HL-60 (cell line): ENCODE data around the gene DDX25.

Experiments
- DNase-seq, 2 experiments: peaks; one replicate each; pipeline ENCODE4 v3.0.0-alpha.2; 2010 to 2020; ENCODE audit warnings: low read depth in 1 of 2, low spot score in 1 of 2
- H3K27ac ChIP-seq: fragments of 250-450 bp; sonication (Bioruptor Pico); replicated peaks from 2 replicates; pipeline ENCODE4 v1.5.1; 2020; ENCODE audit warnings: mild to moderate bottlenecking, moderate library complexity
- H3K27me3 ChIP-seq: fragments of 250-450 bp; sonication (Bioruptor Pico); 2 replicates; pipeline ENCODE4 v1.5.1; 2021; ENCODE audit warnings: mild to moderate bottlenecking, moderate library complexity; ENCODE audit not compliant: insufficient read depth, poor library complexity, severe bottlenecking
- H3K4me3 ChIP-seq: replicated peaks from 2 replicates; pipeline ENCODE4 v1.5.1; 2011; ENCODE audit warnings: mild to moderate bottlenecking, control low read depth, low read length; ENCODE audit not compliant: insufficient read depth
- CTCF ChIP-seq: IDR thresholded peaks from one replicate; pipeline ENCODE4 v1.5.1; 2011; ENCODE audit warnings: low read length, control low read depth, inconsistent platforms; ENCODE audit not compliant: insufficient read depth
- GABPA ChIP-seq: IDR thresholded peaks from 2 replicates; pipeline ENCODE4 v1.6.1; 2012; ENCODE audit warnings: low read depth
- POLR2AphosphoS5 ChIP-seq: IDR thresholded peaks from 2 replicates; pipeline ENCODE4 v1.6.1; 2012; ENCODE audit warnings: low read depth
- SPI1 ChIP-seq: IDR thresholded peaks from 2 replicates; pipeline ENCODE4 v1.6.1; 2012; ENCODE audit warnings: low read depth, mild to moderate bottlenecking, borderline replicate concordance
- TF ChIP-seq, protein P1 (sequence below): IDR thresholded peaks from 2 replicates; pipeline ENCODE4 v1.6.1; 2012; ENCODE audit warnings: low read depth; ENCODE audit not compliant: insufficient replicate concordance

Gene DDX25

DNA sequence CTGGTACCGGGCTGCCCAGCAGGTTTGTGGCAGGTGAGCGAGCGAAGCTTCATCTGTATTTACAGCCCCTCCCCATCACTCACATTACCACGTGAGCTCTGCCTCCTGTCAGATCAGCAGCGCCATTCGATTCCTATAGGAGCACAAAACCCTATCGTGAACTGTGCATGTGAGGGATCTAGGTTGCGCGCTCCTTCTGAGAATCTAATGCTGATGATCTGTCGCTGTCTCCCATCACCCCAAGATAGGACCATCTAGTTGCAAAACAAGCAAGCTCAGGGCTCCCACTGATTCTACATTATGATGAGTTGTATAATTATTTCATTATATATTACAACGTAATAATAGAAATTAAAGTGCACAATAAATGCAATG is 25.8 kb downstream of the DDX25 start:
- no peak overlapping the region for H3K27ac ChIP-seq
- no peak for TF ChIP-seq SPI1
- DNase-seq, result no peak
- H3K27me3 ChIP-seq, result peaks cover 2% of the 10 kb centered on the region
- H3K4me3 ChIP-seq, result no peak overlapping the region

- TF ChIP-seq SPI1 (no peak), CTCF (no peak), GABPA (no peak), POLR2AphosphoS5 (no peak)
- TF ChIP-seq, protein P1, sequence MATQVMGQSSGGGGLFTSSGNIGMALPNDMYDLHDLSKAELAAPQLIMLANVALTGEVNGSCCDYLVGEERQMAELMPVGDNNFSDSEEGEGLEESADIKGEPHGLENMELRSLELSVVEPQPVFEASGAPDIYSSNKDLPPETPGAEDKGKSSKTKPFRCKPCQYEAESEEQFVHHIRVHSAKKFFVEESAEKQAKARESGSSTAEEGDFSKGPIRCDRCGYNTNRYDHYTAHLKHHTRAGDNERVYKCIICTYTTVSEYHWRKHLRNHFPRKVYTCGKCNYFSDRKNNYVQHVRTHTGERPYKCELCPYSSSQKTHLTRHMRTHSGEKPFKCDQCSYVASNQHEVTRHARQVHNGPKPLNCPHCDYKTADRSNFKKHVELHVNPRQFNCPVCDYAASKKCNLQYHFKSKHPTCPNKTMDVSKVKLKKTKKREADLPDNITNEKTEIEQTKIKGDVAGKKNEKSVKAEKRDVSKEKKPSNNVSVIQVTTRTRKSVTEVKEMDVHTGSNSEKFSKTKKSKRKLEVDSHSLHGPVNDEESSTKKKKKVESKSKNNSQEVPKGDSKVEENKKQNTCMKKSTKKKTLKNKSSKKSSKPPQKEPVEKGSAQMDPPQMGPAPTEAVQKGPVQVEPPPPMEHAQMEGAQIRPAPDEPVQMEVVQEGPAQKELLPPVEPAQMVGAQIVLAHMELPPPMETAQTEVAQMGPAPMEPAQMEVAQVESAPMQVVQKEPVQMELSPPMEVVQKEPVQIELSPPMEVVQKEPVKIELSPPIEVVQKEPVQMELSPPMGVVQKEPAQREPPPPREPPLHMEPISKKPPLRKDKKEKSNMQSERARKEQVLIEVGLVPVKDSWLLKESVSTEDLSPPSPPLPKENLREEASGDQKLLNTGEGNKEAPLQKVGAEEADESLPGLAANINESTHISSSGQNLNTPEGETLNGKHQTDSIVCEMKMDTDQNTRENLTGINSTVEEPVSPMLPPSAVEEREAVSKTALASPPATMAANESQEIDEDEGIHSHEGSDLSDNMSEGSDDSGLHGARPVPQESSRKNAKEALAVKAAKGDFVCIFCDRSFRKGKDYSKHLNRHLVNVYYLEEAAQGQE, result no peak
- H3K4me3 ChIP-seq, result no peak overlapping the region
- no peak overlapping the region for H3K27ac ChIP-seq
- DNase-seq, result no peak
- peaks cover 2% of the 10 kb centered on the region for H3K27me3 ChIP-seq
Measured at GRCh38 chr11:125931116-125931515, 26.8 kb downstream of the DDX25 start.

- DNase-seq, result no peak
- Histone ChIP-seq H3K4me3 (no peak overlapping the region), H3K27me3 (peaks cover 2% of the 10 kb centered on the region), H3K27ac (no peak overlapping the region)
- no peak for TF ChIP-seq GABPA
- TF ChIP-seq POLR2AphosphoS5, result no peak
- TF ChIP-seq SPI1, result no peak
- no peak for TF ChIP-seq CTCF
- TF ChIP-seq, protein P1, result no peak
Measured at GRCh38 chr11:125931668-125932067, 27.4 kb downstream of the DDX25 start.

DNA sequence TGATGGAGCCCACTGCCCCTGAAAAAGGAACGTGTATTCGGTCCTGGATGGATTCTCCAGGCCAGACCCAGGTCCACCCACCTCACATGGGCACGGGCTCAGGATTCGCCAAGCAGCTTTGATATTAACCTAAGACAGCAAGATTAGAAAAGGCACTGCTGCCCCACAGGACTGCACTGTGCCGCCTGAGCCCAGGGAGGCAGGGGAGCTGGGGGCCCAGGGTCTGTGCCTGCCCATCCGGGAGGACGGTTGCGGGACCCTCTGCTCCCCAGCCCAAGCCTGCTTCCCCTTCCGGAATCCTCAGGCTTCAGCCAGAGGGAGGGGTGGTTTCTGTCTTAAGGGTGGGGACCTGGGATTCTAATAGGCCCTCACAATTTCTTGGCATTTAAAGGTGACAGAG is 28.0 kb downstream of the DDX25 start:
- Histone ChIP-seq H3K27me3 (peaks cover 2% of the 10 kb centered on the region), H3K4me3 (no peak overlapping the region), H3K27ac (no peak overlapping the region)
- TF ChIP-seq, protein P1, result no peak
- no peak for TF ChIP-seq CTCF
- no peak for TF ChIP-seq SPI1
- no peak for TF ChIP-seq POLR2AphosphoS5
- no peak for TF ChIP-seq GABPA
- no peak for DNase-seq
